NCI-H1092 treated with DMSO at 0.1 percent for 48 hours (cell line): ENCODE results near the gene CD8B2.
"Not testable (repeated sequence)": the region's sequence is repeated elsewhere in the genome, so short reads cannot be mapped to it uniquely, and the experiment has no call there.

Experiments used
- DNase-seq: peaks from one replicate; lab custom pipeline; 2025; lab: John Stamatoyannopoulos, UW

Gene CD8B2

GRCh38 chr2:106511934-106512333 is 24.8 kb downstream of the CD8B2 start:
- not testable (repeated sequence) for DNase-seq

DNA sequence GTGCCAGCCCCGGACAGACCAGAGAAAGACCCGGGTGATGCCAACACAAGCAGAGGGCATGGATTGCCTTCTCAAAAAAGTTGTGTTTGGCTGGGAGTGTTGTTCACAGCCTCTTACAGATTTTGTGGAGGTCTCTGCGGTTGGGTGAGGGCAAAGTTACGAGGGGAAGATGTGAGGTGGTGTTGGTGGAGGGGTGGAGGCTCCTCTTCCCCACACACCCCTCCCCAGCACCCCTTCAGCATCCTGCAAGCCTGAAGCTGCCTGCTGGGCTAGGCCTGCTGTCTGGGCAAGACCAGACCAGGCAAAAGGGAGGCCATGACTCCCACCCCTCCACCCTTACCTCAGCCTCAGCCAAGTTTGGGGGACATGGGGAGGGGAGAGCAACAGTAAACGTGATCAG is 26.2 kb downstream of the CD8B2 start:
- DNase-seq = not testable (repeated sequence)

DNA sequence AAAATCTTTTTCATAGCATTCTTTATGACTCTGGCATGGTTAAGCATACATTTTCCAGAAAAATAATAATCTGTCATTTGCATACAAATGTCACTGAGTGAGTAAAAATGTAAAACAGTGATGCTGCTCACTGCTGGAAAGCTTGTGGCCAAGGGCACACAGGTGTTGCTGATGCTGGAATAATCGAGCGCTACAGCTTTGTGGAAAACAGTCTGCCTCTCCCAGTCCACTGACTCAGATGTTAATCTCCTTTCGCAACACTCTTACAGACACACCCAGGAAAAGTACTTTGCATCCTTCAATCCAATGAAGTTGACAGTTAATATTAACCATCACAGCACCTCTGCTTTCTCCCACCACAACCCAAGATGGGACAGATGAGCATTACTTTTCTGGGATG is 27.7 kb downstream of the CD8B2 start:
- not testable (repeated sequence) for DNase-seq

GRCh38 chr2:106516436-106516835 is 29.3 kb downstream of the CD8B2 start:
- no peak for DNase-seq

DNA sequence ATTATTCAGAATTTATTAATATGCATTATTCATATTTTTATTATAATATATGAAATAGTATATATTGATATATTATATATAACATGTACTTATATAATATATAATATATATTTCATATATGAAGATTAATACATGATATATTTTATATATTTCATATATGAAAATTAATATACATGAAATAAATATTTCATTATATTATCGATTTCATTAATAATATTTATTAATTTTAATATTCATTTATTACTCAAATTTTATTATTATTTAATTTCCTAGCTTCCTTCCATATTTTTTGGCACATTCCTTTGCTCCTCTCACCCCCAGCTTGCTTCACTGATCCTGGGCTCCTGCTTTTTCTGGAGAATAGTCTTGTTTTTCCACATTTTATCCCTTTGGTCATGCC is 29.7 kb downstream of the CD8B2 start:
- no peak for DNase-seq

DNA sequence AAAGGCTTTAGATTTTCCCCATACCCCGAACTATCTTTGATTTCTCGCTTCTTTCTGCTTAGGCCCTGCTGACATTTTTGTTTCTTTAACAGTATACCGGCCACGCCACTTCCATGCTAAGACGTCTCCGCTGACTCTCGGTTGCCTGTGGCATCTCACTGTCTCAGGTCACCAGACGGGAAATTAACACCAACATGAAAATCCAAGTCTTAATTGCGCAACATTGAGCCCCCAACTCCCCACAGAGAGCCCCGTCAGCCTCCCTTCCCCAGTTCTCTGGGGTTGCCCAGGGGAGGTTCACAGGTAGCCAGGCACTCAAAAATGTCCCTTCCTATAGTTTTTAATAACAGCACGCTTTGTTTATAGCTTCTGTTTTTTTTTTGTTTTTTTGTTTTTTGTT is 30.2 kb downstream of the CD8B2 start:
- DNase-seq = no peak

GRCh38 chr2:106519767-106520166 is 32.6 kb downstream of the CD8B2 start:
- no peak for DNase-seq

DNA sequence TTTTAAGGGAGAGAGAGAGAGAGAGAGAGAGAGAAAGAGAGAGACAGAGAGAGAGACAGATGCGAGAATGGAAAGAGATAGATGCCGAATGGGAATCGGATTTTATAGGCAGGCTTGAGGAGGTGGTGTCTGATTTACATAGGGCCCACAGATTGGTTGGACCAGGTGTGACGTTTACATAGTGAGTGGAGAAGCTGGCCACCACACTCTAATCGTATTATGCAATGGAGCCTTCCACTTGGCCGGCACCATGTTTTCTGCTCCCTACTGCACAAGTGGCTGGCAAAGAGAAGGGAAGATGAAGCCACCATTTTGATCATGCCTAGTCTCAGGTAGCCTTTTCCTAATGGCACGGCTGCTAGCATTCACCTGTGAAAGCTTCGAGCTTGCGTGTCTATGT is 33.9 kb downstream of the CD8B2 start:
- DNase-seq = no peak

- no peak for DNase-seq
These were observed 37.0 kb downstream of the CD8B2 start for GRCh38 chr2:106523976-106524665.

DNA sequence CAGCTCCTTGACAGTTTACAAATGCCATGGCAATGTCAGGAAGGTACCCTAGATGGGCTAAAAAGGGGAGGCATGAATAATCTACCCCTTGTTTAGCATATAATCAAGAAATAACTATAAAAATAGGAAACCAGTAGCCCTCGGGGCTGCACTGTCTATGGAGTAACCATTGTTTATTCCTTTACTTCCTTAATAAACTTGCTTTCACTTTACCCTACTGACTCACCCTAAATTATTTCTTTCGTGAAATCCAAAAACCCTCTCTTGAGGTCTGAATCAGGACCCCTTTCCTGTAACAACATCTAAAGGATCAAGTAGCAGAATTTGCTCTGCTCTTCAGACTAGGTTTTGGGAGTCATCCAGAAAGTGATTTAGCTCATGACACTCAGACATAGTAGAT is 43.7 kb downstream of the CD8B2 start:
- no peak for DNase-seq

GRCh38 chr2:106531676-106532214 is 44.6 kb downstream of the CD8B2 start:
- no peak for DNase-seq

DNA sequence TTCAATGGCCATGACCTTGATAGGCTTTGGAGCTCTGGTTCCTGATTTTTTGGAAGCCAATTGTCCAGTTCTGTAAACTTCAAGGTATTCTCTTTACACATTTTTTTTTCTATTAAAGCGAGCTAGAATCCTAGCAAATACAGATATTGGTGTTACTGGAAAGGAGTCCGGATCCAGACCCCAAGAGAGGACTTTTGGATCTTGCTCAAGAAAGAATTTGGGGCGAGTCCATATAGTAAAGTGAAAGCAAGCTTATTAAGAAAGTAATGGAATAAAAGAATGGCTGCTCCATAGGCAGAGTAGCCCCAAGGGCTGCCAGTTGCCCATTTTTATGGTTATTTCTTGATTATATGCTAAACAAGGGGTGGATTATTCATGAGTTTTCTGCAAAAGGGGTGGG is 45.1 kb downstream of the CD8B2 start:
- DNase-seq = no peak

GRCh38 chr2:106534471-106534870 is 47.3 kb downstream of the CD8B2 start:
- DNase-seq = no peak

- DNase-seq = no peak
These were observed 49.3 kb downstream of the CD8B2 start for GRCh38 chr2:106536490-106536889.

- DNase-seq = no peak
These were observed 49.9 kb downstream of the CD8B2 start for GRCh38 chr2:106537047-106537446.

DNA sequence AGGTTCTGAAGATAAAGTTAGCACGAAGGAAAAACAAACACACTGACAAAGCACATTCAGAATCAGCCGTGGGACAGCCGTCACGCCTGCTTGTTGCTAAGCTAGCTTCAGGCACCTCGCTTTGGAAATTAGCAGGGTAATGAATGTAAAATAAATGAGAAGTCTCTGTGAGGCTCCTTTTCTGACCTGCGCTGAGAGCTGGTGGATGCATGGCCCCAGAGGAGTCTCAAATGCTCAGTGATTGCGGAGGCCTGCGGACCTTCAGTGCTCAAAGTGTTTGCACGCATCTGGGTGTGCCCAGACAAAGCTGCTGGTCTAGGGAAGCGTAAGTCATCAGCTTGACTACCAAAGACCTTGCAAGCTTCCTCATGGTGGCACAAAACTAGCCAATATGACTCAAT is 50.6 kb downstream of the CD8B2 start:
- no peak for DNase-seq

DNA sequence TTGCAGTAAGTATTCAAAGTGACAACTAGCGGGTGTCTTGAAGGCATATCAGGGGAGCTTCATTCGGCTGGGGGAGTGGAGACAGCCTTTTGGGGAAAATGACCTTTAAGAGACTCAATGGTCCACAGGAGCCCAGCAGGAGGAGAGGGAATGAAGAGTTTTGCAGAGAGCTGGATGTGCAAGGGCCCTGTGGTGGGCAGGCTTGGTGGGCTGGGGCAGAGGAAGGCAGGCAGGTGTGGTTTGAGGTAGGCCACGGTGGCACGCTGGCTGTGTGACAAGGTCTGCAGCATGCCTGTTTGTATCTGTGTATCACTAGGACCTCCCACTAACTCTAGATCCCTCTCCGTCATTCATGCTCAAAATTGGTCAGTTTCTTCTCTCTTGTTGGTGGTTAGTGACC is 53.7 kb downstream of the CD8B2 start:
- no peak for DNase-seq

- no peak for DNase-seq
These were observed 54.2 kb downstream of the CD8B2 start for GRCh38 chr2:106541333-106541732.

GRCh38 chr2:106542746-106543359 is 55.7 kb downstream of the CD8B2 start:
- DNase-seq = peak; percentile 36

- no peak for DNase-seq
These were observed 57.8 kb downstream of the CD8B2 start for GRCh38 chr2:106545007-106545406.

GRCh38 chr2:106546391-106546990 is 59.3 kb downstream of the CD8B2 start:
- DNase-seq = no peak

DNA sequence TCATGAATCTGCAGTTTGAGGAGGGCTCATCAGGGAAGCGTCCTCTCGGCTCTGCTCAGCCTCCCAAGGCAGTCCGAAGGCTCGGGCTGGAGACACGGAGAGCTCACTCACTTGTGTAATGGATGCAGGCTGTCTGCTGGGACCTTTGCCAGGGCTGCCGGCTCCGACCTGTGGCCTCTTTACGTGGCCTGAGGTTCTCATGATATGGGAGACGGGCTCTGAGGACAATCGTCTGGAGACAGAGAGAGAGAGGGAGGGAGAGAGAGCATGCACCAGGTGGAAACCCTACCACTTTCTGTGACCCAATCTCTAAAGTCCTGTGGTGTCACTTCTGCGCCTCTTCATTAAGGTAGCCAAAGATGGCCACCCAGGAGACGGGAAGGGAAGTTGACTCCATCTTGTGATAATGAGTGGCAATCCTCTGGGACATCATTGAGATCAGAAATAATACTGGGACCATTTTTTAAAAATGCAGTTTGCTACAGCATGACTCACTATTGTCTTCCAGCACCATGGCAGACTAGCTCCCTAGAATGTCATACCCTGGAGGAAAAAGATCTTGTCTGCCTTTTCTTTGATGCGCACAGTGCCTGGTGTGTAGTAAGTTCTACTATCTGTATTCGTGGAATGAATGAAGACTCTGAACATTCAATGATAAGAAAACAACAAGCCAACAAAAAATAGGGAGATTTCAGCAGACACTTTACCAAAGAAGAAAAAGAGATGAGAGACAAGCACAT is 60.2 kb downstream of the CD8B2 start:
- DNase-seq = no peak
